Lung (tissue), 12 donors: ENCODE data around the gene TPBG. TPM values are rescaled to one million over a fixed set of nuclear protein-coding genes. Genes with fewer than 3 reads are reported as not detected.
A peak's percentile ranks its signal among the peaks of the same experiment; 100 is the strongest.

Experiments
- ATAC-seq: fragments of 200-7000 bp; cut with Tn5 transposase; one replicate; pipeline ENCODE4 v1.9.1; 2020; ENCODE audit warnings: moderate number of reproducible peaks; ENCODE audit not compliant: insufficient read depth, low FRiP score
- DNase-seq, 3 donors: peaks; one replicate each; pipeline ENCODE4 v3.0.0-alpha.2; 2013 to 2017
- H3K27ac ChIP-seq, 2 donors: one replicate each; pipeline ENCODE4 v1.5.1; 2013; ENCODE audit warnings: mild to moderate bottlenecking in 2 of 2, moderate library complexity in 2 of 2, control low read depth in 1 of 2, inconsistent platforms in 1 of 2, low read depth in 1 of 2, low read length in 1 of 2
- H3K27me3 ChIP-seq, 3 donors: one replicate each; pipeline ENCODE4 v1.5.1; 2013; ENCODE audit warnings: low read length in 2 of 3; ENCODE audit not compliant: control insufficient read depth in 3 of 3, insufficient read depth in 3 of 3
- H3K36me3 ChIP-seq, 4 donors: one replicate each; pipeline ENCODE4 v1.5.1; 2013; ENCODE audit warnings: low read length in 4 of 4, mild to moderate bottlenecking in 1 of 4, moderate library complexity in 1 of 4; ENCODE audit not compliant: control insufficient read depth in 4 of 4, insufficient read depth in 4 of 4
- H3K4me1 ChIP-seq, 5 donors: one replicate each; pipeline ENCODE4 v1.5.1; 2013; ENCODE audit warnings: low read length in 5 of 5, mild to moderate bottlenecking in 2 of 5, moderate library complexity in 1 of 5; ENCODE audit not compliant: control insufficient read depth in 5 of 5, insufficient read depth in 5 of 5
- H3K4me3 ChIP-seq: one replicate; pipeline ENCODE4 v1.5.1; 2013; ENCODE audit warnings: mild to moderate bottlenecking, control low read depth, moderate library complexity
- H3K9ac ChIP-seq, 2 donors: one replicate each; pipeline ENCODE4 v1.5.1; 2013; ENCODE audit warnings: low read length in 2 of 2, control low read depth in 1 of 2; ENCODE audit not compliant: insufficient read depth in 1 of 2
- H3K9me3 ChIP-seq, 4 donors: one replicate each; pipeline ENCODE4 v1.5.1; 2013; ENCODE audit warnings: low read length in 3 of 4, mild to moderate bottlenecking in 1 of 4, moderate library complexity in 1 of 4; ENCODE audit not compliant: control insufficient read depth in 4 of 4, insufficient read depth in 3 of 4
- CTCF ChIP-seq: IDR thresholded peaks from 2 replicates; pipeline ENCODE4 v1.5.1; 2012; ENCODE audit warnings: mild to moderate bottlenecking; ENCODE audit errors: control extremely low read depth, extremely low read depth
- WGBS, 2 donors: extraction: QIAGEN DNeasy Blood & Tissue Kit; methylation state at CpG; one replicate each; pipeline ENCODE4 v1.1.7; 2013; 5-methylcytosine and 5-hydroxymethylcytosine counted together
- polyA plus RNA-seq, 2 donors: library from polyadenylated mRNA; stranded (reverse); fragments of 200-250 nt; gene quantifications; one replicate each; pipeline ENCODE4 v1.2.1, GENCODE V29; 2013
- total RNA-seq, 2 donors: library from RNA; depleted of rRNA in 1 of 2; stranded (reverse); fragments of >200 nt in 1 of 2; gene quantifications; one replicate each; pipeline ENCODE4 v1.2.1, GENCODE V29; 2014 to 2021
- donor health status: control.
- donor health status: control.
- donor health status: Bipolar disorder and iron deficiency.
- donor health status: healthy.
- donor health status: DM: yes; HTN: yes; CAD: no.

Gene TPBG
- total and polyA plus RNA-seq, 4 donors, result 6.1 to 14.4 (median 9.1) TPM

GRCh38 chr6:82330171-82330804 is 33.3 kb upstream of the TPBG start:
- no peak for TF ChIP-seq CTCF
- ATAC-seq, result no peak
- H3K27ac ChIP-seq, result no peak overlapping the region

GRCh38 chr6:82331031-82331773 is 32.4 kb upstream of the TPBG start:
- Histone ChIP-seq H3K36me3 (no peaks in the 10 kb centered on the region), H3K9me3 (no peaks in the 10 kb centered on the region), H3K4me1 (no peaks in the 10 kb centered on the region), H3K4me3 (no peak overlapping the region), H3K27me3 (no peaks in the 10 kb centered on the region), H3K9ac (no peak overlapping the region), H3K27ac (no peak overlapping the region)
- DNase-seq, result no peak
- 20 to 29% methylated on average over 2 of the region's 2 CpGs for WGBS, 2 donors
- TF ChIP-seq CTCF, result no peak
- ATAC-seq, result peak; percentile 72

More at GRCh38 chr6:82330171-82330804, 33.3 kb upstream of the TPBG start:
- no peak for DNase-seq
- WGBS, 2 donors, result 79 to 89% methylated on average over 2 of the region's 2 CpGs
- Histone ChIP-seq H3K4me3 (no peak overlapping the region), H3K9me3 (no peaks in the 10 kb centered on the region), H3K36me3 (no peaks in the 10 kb centered on the region), H3K27me3 (no peaks in the 10 kb centered on the region), H3K4me1 (no peaks in the 10 kb centered on the region), H3K9ac (no peak overlapping the region)

GRCh38 chr6:82333781-82334180 is 29.8 kb upstream of the TPBG start:
- no peaks in the 10 kb centered on the region for H3K27me3 ChIP-seq
- no peaks in the 10 kb centered on the region for H3K4me1 ChIP-seq
- 80 to 81% methylated on average over 1 of the region's 1 CpG for WGBS, 2 donors
- ATAC-seq, result no peak
- H3K27ac ChIP-seq, result no peak overlapping the region
- H3K9ac ChIP-seq, result no peak overlapping the region
- no peak overlapping the region for H3K4me3 ChIP-seq
- TF ChIP-seq CTCF, result no peak
- no peaks in the 10 kb centered on the region for H3K9me3 ChIP-seq
- H3K36me3 ChIP-seq, result no peaks in the 10 kb centered on the region
- DNase-seq, result no peak
